Activated naive CD4-positive, alpha-beta T cell treated with anti-CD3 and anti-CD28 coated beads, Interleukin-2, amount 10 ng/mL, durations not matched to agents 7 days and 5 days (primary cell): ENCODE data around the gene KLHL20.
"Not testable (repeated sequence)": the region's sequence is repeated elsewhere in the genome, so short reads cannot be mapped to it uniquely, and the experiment has no call there.

Source experiments
- CTCF ChIA-PET: fragments of 350-600 bp; sonication (Branson Sonifier 250); formaldehyde crosslinking; loops from one replicate; lab custom pipeline; 2021; ENCODE audit warnings: antibody characterized with exemption; lab: Charles Lee
- DNase-seq: peaks from one replicate; pipeline ENCODE4 v3.0.0-alpha.2; 2020
- H3K27ac Mint-ChIP-seq: one replicate; pipeline ENCODE4 v1.8.0; 2021; ENCODE audit warnings: mild to moderate bottlenecking, moderate library complexity, mixed read lengths
- H3K27me3 Mint-ChIP-seq: one replicate; pipeline ENCODE4 v1.8.0; 2021; ENCODE audit warnings: mild to moderate bottlenecking, mixed read lengths
- H3K36me3 Mint-ChIP-seq: one replicate; pipeline ENCODE4 v1.8.0; 2021; ENCODE audit warnings: mixed read lengths
- H3K4me1 Mint-ChIP-seq: one replicate; pipeline ENCODE4 v1.8.0; 2021; ENCODE audit warnings: mixed read lengths
- H3K4me3 Mint-ChIP-seq: one replicate; pipeline ENCODE4 v1.8.0; 2021; ENCODE audit warnings: mild to moderate bottlenecking, moderate library complexity, mixed read lengths
- H3K9me3 Mint-ChIP-seq: one replicate; pipeline ENCODE4 v1.8.0; 2021; ENCODE audit warnings: mixed read lengths

Gene KLHL20

DNA sequence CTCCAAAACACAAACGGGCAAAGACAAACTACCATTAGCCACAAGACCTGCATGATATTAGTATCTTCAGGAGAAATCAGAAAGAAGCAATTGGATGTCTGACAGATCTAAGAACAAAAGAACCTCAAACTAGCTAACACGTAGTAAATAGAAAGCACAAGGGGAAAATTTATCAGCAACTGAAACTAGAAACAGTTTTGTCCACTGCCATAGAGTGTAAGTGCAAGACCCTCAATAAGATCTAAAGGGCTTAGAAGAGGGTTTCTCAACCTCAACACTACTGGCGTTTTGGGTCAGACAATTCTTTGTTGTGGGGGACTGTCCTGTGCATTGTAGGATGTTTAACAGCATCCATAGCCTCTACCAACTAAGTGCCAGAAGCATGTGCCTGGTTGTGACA lies 54.0 kb downstream of the KLHL20 start:
- H3K27me3 Mint-ChIP-seq = no peaks in the 10 kb centered on the region
- DNase-seq = no peak
- H3K27ac Mint-ChIP-seq = no peak overlapping the region
- H3K4me3 Mint-ChIP-seq = no peak overlapping the region
- CTCF ChIA-PET = no interaction called here
- peaks cover 36% of the 10 kb centered on the region for H3K36me3 Mint-ChIP-seq
- peaks cover 8% of the 10 kb centered on the region for H3K9me3 Mint-ChIP-seq
- H3K4me1 Mint-ChIP-seq = peaks cover 4% of the 10 kb centered on the region

DNA sequence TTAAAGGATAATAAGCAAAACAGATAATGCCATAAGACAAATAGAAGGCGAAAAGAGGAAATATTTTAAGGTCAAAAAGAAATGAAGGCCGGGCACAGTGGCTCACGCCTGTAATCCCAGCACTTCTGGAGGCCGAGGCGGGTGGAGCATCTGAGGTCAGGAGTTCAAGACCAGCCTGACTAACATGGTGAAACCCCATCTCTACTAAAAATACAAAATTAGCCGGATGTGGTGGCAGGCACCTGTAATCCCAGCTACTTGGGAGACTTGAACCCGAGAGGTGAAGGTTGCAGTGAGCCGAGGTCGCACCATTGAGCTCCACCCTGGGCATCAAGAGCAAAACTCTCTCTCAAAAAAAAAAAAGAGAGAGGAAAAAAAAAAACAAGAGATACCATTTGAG lies 55.5 kb downstream of the KLHL20 start:
- H3K27me3 Mint-ChIP-seq, CTCF ChIA-PET, H3K4me3 Mint-ChIP-seq, DNase-seq, H3K4me1 Mint-ChIP-seq, H3K9me3 Mint-ChIP-seq: not testable (repeated sequence)
- Mint-ChIP-seq H3K36me3 (peaks cover 30% of the 10 kb centered on the region), H3K27ac (peak overlapping the region; percentile 71)

DNA sequence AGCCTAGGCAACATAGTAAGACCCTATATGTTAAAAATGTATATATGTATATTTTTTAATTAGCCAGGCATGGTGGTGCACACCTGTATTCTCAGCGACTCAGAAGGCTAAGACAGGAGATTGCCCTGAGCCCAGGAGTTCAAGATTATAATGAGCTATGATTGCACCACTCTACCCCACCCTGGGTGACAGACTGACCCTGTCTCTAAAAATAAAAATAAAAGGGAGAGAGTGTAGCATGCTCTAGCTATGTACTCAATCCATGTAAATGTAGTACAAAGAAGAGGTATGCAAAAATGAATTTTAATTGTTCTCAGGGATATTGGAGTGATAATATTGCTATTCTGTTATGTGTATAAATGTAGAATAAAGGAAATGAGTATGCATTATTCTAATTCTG lies 56.8 kb downstream of the KLHL20 start:
- Mint-ChIP-seq H3K27me3 (no peaks in the 10 kb centered on the region), H3K36me3 (peaks cover 41% of the 10 kb centered on the region), H3K9me3 (no peaks in the 10 kb centered on the region), H3K4me1 (peaks cover 4% of the 10 kb centered on the region), H3K27ac (peak overlapping the region; percentile 1), H3K4me3 (no peak overlapping the region)
- no peak for DNase-seq
- CTCF ChIA-PET = interaction anchor here (0.6 kb wide), 1 partner anchor 16 kb away, joined by 5 read pairs; no protein-coding TSS in a partner anchor

GRCh38 chr1:173775578-173776226 lies 60.9 kb downstream of the KLHL20 start:
- H3K27ac Mint-ChIP-seq = no peak overlapping the region
- CTCF ChIA-PET = no interaction called here
- no peak overlapping the region for H3K4me3 Mint-ChIP-seq
- no peak for DNase-seq
- H3K9me3 Mint-ChIP-seq = no peaks in the 10 kb centered on the region
- H3K36me3 Mint-ChIP-seq = peaks cover 50% of the 10 kb centered on the region
- no peaks in the 10 kb centered on the region for H3K27me3 Mint-ChIP-seq
- no peaks in the 10 kb centered on the region for H3K4me1 Mint-ChIP-seq

DNA sequence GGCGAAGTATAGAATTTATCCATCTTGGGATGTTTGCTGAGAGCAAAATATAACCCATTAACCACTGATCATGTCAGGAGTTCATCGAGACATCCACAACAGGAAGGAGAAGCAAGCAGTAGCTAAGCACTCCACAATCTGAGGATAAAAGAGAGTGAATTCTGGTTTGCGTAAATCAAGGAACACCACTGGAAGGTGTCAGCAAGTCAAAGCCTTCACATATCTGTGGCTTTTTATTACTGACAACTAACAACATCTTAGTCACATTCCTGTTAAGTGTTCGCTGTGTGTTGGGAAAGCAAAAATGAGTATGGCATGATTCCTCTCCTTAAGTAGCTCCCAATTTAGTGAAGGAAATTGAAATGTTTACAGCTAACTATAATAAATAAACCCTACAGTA lies 65.2 kb downstream of the KLHL20 start:
- Mint-ChIP-seq H3K4me1 (no peaks in the 10 kb centered on the region), H3K27ac (no peak overlapping the region), H3K4me3 (no peak overlapping the region), H3K9me3 (no peaks in the 10 kb centered on the region), H3K27me3 (no peaks in the 10 kb centered on the region), H3K36me3 (peaks cover 62% of the 10 kb centered on the region)
- DNase-seq = no peak
- CTCF ChIA-PET = no interaction called here

DNA sequence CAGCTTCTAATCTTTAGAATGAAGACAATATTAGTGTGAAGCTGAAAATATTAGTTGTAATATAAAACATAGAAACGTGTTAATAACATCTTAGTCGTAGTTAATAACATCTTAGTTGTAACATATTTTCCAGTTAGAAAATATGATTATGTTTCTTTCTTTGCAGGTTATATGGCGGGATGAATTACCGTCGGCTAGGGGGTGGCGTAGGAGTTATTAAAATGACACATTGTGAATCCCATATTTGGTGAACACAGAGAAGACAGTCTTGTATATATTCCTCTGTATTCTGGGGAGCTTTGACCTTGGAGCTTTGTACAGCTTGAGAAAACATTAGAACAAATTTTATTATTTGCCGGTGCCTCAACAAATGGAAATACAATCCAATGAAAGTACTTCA lies 70.2 kb downstream of the KLHL20 start:
- Mint-ChIP-seq H3K9me3 (no peaks in the 10 kb centered on the region), H3K4me1 (no peaks in the 10 kb centered on the region), H3K36me3 (peaks cover 37% of the 10 kb centered on the region), H3K27ac (no peak overlapping the region), H3K27me3 (no peaks in the 10 kb centered on the region), H3K4me3 (no peak overlapping the region)
- CTCF ChIA-PET = no interaction called here
- no peak for DNase-seq

- H3K27ac Mint-ChIP-seq = no peak overlapping the region
- no peak overlapping the region for H3K4me3 Mint-ChIP-seq
- no peaks in the 10 kb centered on the region for H3K4me1 Mint-ChIP-seq
- CTCF ChIA-PET = no interaction called here
- no peak for DNase-seq
- no peaks in the 10 kb centered on the region for H3K9me3 Mint-ChIP-seq
- no peaks in the 10 kb centered on the region for H3K27me3 Mint-ChIP-seq
- peaks cover 35% of the 10 kb centered on the region for H3K36me3 Mint-ChIP-seq
Observed at GRCh38 chr1:173789841-173790240, 75.1 kb downstream of the KLHL20 start.

- Mint-ChIP-seq H3K27me3 (no peaks in the 10 kb centered on the region), H3K9me3 (no peaks in the 10 kb centered on the region), H3K36me3 (peaks cover 47% of the 10 kb centered on the region), H3K4me3 (no peak overlapping the region), H3K4me1 (no peaks in the 10 kb centered on the region), H3K27ac (no peak overlapping the region)
- CTCF ChIA-PET = no interaction called here
- DNase-seq = no peak
Observed at GRCh38 chr1:173798078-173798477, 83.3 kb downstream of the KLHL20 start.

DNA sequence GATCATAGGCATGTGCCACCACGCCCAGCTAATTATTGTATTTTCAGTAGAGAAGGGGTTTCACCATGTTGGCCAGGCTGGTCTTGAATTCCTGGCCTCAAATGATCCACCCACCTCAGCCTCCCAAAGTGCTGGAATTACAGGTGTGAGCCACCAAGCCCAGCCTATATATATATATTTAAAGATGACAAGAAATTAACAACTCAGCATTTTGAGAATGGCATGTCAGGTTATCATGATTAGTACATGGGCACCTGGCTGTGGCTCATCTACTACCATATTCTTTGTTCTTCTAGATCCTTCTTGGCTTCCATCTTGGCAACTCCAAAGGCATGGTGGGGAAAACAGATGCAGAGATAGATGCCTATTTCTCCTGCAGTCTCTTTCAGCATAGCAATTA lies 85.2 kb downstream of the KLHL20 start:
- H3K27ac Mint-ChIP-seq, DNase-seq, H3K4me3 Mint-ChIP-seq, CTCF ChIA-PET, H3K9me3 Mint-ChIP-seq, H3K4me1 Mint-ChIP-seq, H3K27me3 Mint-ChIP-seq: not testable (repeated sequence)
- peaks cover 49% of the 10 kb centered on the region for H3K36me3 Mint-ChIP-seq

DNA sequence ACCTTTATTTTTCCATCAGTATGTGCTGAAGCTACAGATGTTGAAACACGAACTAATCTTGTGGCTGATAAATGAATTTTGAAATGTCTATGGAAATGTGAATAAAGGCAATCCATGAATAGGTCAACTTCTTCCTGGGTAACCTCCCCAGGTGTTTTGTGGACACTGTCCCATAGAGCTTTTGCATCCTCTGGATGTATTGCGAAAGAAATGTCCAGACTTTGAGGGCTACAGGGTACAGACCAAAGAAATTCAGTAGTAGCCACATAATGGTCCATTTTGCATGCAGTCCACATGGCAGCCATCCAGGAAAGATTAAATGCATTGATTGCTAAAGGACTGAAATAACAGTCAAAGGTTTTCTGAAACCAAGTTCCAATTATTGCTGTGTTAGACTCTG lies 88.2 kb downstream of the KLHL20 start:
- Mint-ChIP-seq H3K27me3 (no peaks in the 10 kb centered on the region), H3K9me3 (no peaks in the 10 kb centered on the region), H3K4me1 (no peaks in the 10 kb centered on the region), H3K4me3 (no peak overlapping the region), H3K36me3 (peaks cover 51% of the 10 kb centered on the region), H3K27ac (no peak overlapping the region)
- DNase-seq = no peak
- CTCF ChIA-PET = no interaction called here

DNA sequence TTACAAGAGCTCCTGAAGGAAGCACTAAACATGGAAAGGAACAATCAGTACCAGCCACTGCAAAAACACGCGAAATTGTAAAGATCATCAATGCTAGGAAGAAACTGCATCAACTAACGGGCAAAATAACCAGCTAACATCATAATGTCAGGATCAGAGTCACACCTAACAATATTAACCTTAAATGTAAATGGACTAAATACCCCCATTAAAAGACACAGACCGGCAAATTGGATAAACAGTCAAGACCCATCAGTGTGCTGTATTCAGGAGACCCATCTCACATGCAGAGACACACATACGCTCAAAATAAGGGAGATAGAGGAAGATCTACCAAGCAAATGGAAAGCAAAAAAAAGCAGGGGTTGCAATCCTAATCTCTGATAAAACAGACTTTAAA lies 98.9 kb downstream of the KLHL20 start:
- peaks cover 74% of the 10 kb centered on the region for H3K36me3 Mint-ChIP-seq
- CTCF ChIA-PET = interaction anchor here (0.6 kb wide), 1 partner anchor 89 kb away, joined by 3 read pairs; no protein-coding TSS in a partner anchor
- H3K9me3 Mint-ChIP-seq, H3K27me3 Mint-ChIP-seq, H3K27ac Mint-ChIP-seq, H3K4me3 Mint-ChIP-seq, DNase-seq: not testable (repeated sequence)
- peaks cover 31% of the 10 kb centered on the region for H3K4me1 Mint-ChIP-seq

GRCh38 chr1:173818459-173818858 lies 103.7 kb downstream of the KLHL20 start:
- CTCF ChIA-PET = interaction anchor here (0.6 to 1.3 kb wide), 2 partner anchors 88 to 389 kb away, joined by 3 to 4 read pairs; no protein-coding TSS in a partner anchor
- no peak for DNase-seq
- no peaks in the 10 kb centered on the region for H3K9me3 Mint-ChIP-seq
- H3K4me3 Mint-ChIP-seq = no peak overlapping the region
- H3K27ac Mint-ChIP-seq = no peak overlapping the region
- H3K4me1 Mint-ChIP-seq = peaks cover 55% of the 10 kb centered on the region
- peaks cover 69% of the 10 kb centered on the region for H3K36me3 Mint-ChIP-seq
- H3K27me3 Mint-ChIP-seq = no peaks in the 10 kb centered on the region

DNA sequence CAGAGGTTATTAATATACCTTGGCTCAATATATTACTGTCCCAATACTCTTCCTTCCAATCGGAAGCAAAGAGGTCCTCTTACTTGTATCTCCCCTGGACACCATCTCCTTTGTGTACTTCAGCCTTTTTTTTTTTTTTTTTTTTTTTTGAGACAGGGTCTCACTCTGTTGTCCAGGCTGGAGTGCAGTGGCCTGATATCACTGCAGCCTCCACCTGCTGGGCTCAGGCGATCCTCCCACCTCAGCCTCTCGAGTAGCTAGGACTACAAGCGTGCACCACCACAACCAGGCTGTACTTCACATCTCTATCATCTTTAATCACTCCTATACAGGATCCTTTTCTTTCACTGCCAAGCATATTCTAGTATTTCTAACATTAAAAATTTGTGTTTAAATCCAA lies 106.9 kb downstream of the KLHL20 start:
- Mint-ChIP-seq H3K9me3 (no peaks in the 10 kb centered on the region), H3K36me3 (peaks cover 49% of the 10 kb centered on the region), H3K27ac (no peak overlapping the region), H3K4me1 (peaks cover 56% of the 10 kb centered on the region), H3K27me3 (no peaks in the 10 kb centered on the region), H3K4me3 (no peak overlapping the region)
- CTCF ChIA-PET = no interaction called here
- DNase-seq = no peak

DNA sequence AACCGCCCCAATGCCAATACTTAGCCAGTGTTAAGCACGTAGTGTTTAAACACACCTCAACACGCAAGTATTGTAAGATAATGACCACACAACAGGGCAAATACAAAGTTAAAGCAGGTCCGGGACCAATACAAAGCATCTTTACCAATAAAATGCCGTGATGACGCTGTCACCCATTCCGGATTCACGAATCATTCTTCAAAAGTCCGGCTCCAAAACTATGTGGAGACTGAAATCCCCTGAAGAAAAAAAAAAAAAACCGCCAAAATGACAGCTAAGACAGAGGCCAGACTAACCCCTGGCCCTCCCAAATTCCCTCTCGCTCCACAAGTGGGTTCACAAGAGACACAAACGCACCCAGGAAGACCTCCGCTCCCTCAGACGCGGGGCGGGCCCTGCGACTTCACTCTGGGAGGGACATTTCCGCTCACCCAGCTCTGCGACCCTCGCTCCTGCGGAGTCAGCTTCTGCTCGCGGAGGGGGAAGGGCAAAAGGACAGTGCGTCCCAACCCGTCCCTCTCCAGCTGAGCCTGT lies 109.1 kb downstream of the KLHL20 start:
- no peak for DNase-seq
- no peaks in the 10 kb centered on the region for H3K27me3 Mint-ChIP-seq
- H3K27ac Mint-ChIP-seq = peak overlapping the region; percentile 98
- peak overlapping the region; percentile 85 for H3K4me3 Mint-ChIP-seq
- no peaks in the 10 kb centered on the region for H3K9me3 Mint-ChIP-seq
- peaks cover 64% of the 10 kb centered on the region for H3K4me1 Mint-ChIP-seq
- CTCF ChIA-PET = interaction anchor here (6.9 kb wide), 1 partner anchor 394 kb away, joined by 55 read pairs; no protein-coding TSS in a partner anchor
- peaks cover 39% of the 10 kb centered on the region for H3K36me3 Mint-ChIP-seq
